ENCODE data around the gene SLC44A5.

DNA sequence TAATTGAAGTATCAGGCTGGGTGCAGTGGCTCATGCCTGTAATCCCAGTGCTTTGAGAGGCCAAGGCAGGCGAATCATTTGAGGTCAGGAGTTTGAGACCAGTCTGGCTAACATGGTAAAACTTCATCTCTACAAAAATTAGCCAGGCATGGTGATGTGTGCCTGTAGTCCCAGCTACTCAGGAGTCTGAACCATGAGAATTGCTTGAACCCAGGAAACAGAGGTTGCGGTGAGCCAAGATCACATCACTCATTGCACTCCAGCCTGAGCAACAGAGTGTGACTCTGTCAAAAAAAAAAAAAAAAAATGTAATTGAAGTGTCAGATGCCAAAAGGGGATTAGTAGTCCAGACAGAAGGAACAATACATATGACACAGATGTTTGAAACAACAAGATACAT is 56.7 kb downstream of the SLC44A5 start:
- TF ChIP-seq, protein P1, sequence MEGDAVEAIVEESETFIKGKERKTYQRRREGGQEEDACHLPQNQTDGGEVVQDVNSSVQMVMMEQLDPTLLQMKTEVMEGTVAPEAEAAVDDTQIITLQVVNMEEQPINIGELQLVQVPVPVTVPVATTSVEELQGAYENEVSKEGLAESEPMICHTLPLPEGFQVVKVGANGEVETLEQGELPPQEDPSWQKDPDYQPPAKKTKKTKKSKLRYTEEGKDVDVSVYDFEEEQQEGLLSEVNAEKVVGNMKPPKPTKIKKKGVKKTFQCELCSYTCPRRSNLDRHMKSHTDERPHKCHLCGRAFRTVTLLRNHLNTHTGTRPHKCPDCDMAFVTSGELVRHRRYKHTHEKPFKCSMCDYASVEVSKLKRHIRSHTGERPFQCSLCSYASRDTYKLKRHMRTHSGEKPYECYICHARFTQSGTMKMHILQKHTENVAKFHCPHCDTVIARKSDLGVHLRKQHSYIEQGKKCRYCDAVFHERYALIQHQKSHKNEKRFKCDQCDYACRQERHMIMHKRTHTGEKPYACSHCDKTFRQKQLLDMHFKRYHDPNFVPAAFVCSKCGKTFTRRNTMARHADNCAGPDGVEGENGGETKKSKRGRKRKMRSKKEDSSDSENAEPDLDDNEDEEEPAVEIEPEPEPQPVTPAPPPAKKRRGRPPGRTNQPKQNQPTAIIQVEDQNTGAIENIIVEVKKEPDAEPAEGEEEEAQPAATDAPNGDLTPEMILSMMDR (conservative IDR thresholded peaks at IDR 0.05; ENCODE audit: low read length) = no peak
- TF ChIP-seq EZH2phosphoT487 (IDR thresholded peaks at IDR 0.05; ENCODE audit: borderline replicate concordance) = no peak
